Mucosa of rectum (tissue), 2 donors: Measurements from ENCODE around the gene RALGAPA1.

Experiments
- H3K27ac ChIP-seq, 2 donors: one replicate each; pipeline ENCODE4 v1.7.0; 2013; ENCODE audit warnings: inconsistent platforms in 2 of 2, low read depth in 2 of 2, low read length in 2 of 2
- H3K27me3 ChIP-seq, 2 donors: one replicate each; pipeline ENCODE4 v1.7.0; 2013; ENCODE audit warnings: low read length in 2 of 2; ENCODE audit not compliant: control insufficient read depth in 2 of 2, insufficient read depth in 2 of 2
- H3K36me3 ChIP-seq, 2 donors: one replicate each; pipeline ENCODE4 v1.7.0; 2013; ENCODE audit warnings: low read length in 2 of 2; ENCODE audit not compliant: control insufficient read depth in 2 of 2, insufficient read depth in 2 of 2
- H3K4me1 ChIP-seq, 2 donors: one replicate each; pipeline ENCODE4 v1.7.0; 2013; ENCODE audit warnings: low read length in 2 of 2, mild to moderate bottlenecking in 1 of 2; ENCODE audit not compliant: control insufficient read depth in 2 of 2, insufficient read depth in 2 of 2
- H3K4me3 ChIP-seq, 2 donors: one replicate each; pipeline ENCODE4 v1.7.0; 2013; ENCODE audit warnings: low read length in 2 of 2
- H3K9ac ChIP-seq, 2 donors: one replicate each; pipeline ENCODE4 v1.7.0; 2013; ENCODE audit warnings: low read length in 2 of 2, low read depth in 1 of 2, mild to moderate bottlenecking in 1 of 2
- H3K9me3 ChIP-seq, 2 donors: one replicate each; pipeline ENCODE4 v1.7.0; 2013; ENCODE audit warnings: low read length in 2 of 2; ENCODE audit not compliant: control insufficient read depth in 2 of 2
- donor health status: healthy.
- donor health status: Normal muscosa, but diverticular disease.

Gene RALGAPA1

DNA sequence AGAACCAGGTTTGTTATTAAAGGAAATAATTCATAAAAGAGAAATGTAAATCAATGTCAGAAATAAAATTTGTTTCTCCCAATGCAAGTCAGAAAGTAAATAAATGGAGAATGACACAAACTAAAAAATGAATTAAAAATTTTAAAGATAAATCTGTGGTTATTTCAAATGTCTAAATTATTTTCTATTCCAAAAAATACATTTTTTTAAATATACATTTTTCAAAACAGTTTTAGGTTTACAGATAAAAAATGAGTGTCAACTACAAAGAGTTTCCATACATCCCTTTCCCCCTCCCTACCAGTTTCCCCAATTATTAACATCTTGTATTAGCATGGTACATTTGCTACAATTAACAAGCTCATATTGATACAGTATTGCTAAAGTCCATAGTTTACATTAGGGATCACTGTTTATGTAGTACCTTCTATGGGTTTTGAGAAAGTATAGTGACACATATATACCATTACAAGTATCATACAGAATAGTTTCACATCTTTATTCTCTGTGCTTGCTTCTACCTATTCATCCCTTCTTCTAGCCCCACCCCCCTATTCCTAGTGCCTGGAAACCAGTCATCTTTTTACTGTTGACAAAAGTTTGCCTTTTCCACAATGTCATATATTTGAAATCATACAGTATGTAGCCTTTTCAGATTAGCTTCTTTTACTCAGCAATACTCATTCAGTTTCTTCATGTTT, 104.2 kb downstream of the RALGAPA1 start:
- H3K4me1 ChIP-seq, result no peaks in the 10 kb centered on the region
- no peak overlapping the region for H3K9ac ChIP-seq
- peaks cover 9 to 13% of the 10 kb centered on the region in 2 donors for H3K36me3 ChIP-seq
- H3K9me3 ChIP-seq, result no peaks in the 10 kb centered on the region
- no peaks in the 10 kb centered on the region for H3K27me3 ChIP-seq
- H3K4me3 ChIP-seq, result no peak overlapping the region
- no peak overlapping the region for H3K27ac ChIP-seq

- H3K4me3 ChIP-seq, result no peak overlapping the region
- no peak overlapping the region for H3K9ac ChIP-seq
- no peaks in the 10 kb centered on the region for H3K4me1 ChIP-seq
- no peak overlapping the region for H3K27ac ChIP-seq
- H3K9me3 ChIP-seq, result no peaks in the 10 kb centered on the region
- no peaks in the 10 kb centered on the region for H3K27me3 ChIP-seq
- peaks cover 5% of the 10 kb centered on the region in 2 donors for H3K36me3 ChIP-seq
Observed at GRCh38 chr14:35701531-35701930, 107.6 kb downstream of the RALGAPA1 start.

DNA sequence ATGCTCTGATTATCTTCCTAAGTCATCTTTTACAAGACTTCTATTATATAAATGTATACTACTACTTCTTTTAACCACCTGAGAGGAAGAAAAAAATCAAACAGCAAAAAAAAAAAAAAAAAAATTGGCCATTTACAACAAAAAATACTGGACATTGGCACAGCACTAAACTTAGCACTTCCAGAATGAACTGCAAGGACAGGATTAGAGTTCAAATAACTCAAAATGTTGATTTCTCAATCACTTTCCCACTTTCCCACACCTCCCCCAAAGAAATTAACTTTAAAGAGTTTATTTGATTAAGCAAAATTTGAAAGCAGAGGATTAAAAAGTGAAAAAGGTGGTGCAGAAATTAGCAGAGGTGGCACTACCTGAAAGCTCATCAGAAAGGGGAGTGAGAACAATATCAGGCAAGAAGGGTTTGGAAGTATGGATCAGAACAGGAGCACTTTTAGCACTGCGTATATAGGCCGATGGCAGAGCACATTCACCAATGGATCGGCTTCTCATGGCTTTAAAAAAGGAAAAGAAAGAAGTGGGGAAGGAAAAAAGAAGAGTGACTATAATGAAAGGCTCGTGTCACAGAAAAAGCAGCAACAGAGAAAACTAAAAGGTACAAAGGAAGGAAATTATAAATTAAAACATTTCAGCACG, 109.2 kb downstream of the RALGAPA1 start:
- Histone ChIP-seq H3K27me3 (no peaks in the 10 kb centered on the region), H3K36me3 (no peaks in the 10 kb centered on the region)

GRCh38 chr14:35696575-35696974, 112.5 kb downstream of the RALGAPA1 start:
- Histone ChIP-seq H3K4me1 (no peaks in the 10 kb centered on the region), H3K27ac (no peak overlapping the region), H3K36me3 (no peaks in the 10 kb centered on the region)

More for the DNA sequence above, 109.2 kb downstream of the RALGAPA1 start:
- Histone ChIP-seq H3K9me3 (no peaks in the 10 kb centered on the region), H3K9ac (no peak overlapping the region), H3K27ac (no peak overlapping the region), H3K4me3 (no peak overlapping the region), H3K4me1 (no peaks in the 10 kb centered on the region)

GRCh38 chr14:35696119-35696518, 113.0 kb downstream of the RALGAPA1 start:
- no peaks in the 10 kb centered on the region for H3K9me3 ChIP-seq
- no peaks in the 10 kb centered on the region for H3K27me3 ChIP-seq
- H3K4me1 ChIP-seq, result no peaks in the 10 kb centered on the region
- no peak overlapping the region for H3K9ac ChIP-seq
- no peaks in the 10 kb centered on the region for H3K36me3 ChIP-seq
- H3K27ac ChIP-seq, result no peak overlapping the region
- H3K4me3 ChIP-seq, result no peak overlapping the region

More at GRCh38 chr14:35696575-35696974, 112.5 kb downstream of the RALGAPA1 start:
- Histone ChIP-seq H3K27me3 (no peaks in the 10 kb centered on the region), H3K9me3 (no peaks in the 10 kb centered on the region), H3K4me3 (no peak overlapping the region), H3K9ac (no peak overlapping the region)

DNA sequence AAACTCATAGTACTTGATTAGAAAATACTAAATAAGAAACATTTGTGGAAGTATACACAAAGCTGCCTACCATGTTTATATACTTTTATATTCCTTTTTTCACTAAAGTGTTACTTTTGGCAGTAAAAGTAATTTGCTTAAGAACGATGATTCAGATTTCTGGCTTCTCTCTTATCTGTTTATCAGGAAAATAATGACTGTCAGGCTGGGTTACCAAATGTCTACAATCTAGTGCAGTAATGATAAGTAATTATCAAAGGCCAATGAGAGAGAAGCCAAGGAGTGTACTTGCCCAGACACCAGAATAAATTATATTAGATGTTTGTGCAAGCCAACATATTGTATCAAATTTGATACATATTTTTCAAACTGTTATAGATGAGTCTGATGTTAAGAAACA, 113.4 kb downstream of the RALGAPA1 start:
- Histone ChIP-seq H3K4me3 (no peak overlapping the region), H3K9me3 (no peaks in the 10 kb centered on the region), H3K36me3 (no peaks in the 10 kb centered on the region), H3K4me1 (no peaks in the 10 kb centered on the region), H3K27me3 (no peaks in the 10 kb centered on the region), H3K9ac (no peak overlapping the region), H3K27ac (no peak overlapping the region)

DNA sequence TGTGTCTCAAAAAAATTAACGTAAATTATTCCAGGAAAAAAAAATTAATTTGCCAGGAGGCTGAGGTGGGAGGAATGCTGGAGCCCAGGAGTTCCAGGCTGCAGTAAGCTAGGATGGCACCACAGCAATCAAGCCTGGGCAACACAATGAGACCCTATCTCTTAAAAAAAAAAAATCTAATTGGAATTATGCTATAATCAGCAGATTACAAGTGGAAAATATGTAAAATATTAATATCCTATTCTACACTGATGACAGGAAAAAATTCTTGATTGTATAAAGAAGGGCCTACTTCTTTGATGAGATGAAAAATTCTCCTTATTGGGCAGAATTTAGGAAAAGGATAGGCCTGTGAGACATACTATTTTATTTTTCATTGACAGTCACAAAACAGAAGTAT, 114.0 kb downstream of the RALGAPA1 start:
- Histone ChIP-seq H3K9me3 (no peaks in the 10 kb centered on the region), H3K27me3 (no peaks in the 10 kb centered on the region), H3K4me1 (no peaks in the 10 kb centered on the region), H3K9ac (no peak overlapping the region), H3K36me3 (peaks cover 0 to 1% of the 10 kb centered on the region in 2 donors), H3K4me3 (no peak overlapping the region), H3K27ac (no peak overlapping the region)

GRCh38 chr14:35689000-35689460, 120.1 kb downstream of the RALGAPA1 start:
- H3K27me3 ChIP-seq, result no peaks in the 10 kb centered on the region
- no peaks in the 10 kb centered on the region for H3K4me1 ChIP-seq
- H3K9me3 ChIP-seq, result no peaks in the 10 kb centered on the region
- H3K27ac ChIP-seq, result no peak overlapping the region
- no peak overlapping the region for H3K9ac ChIP-seq
- H3K36me3 ChIP-seq, result peaks cover 28 to 30% of the 10 kb centered on the region in 2 donors
- H3K4me3 ChIP-seq, result no peak overlapping the region

GRCh38 chr14:35688126-35688826, 120.8 kb downstream of the RALGAPA1 start:
- no peak overlapping the region for H3K4me3 ChIP-seq
- H3K9ac ChIP-seq, result no peak overlapping the region
- H3K27me3 ChIP-seq, result no peaks in the 10 kb centered on the region
- no peaks in the 10 kb centered on the region for H3K4me1 ChIP-seq
- H3K27ac ChIP-seq, result no peak overlapping the region
- no peaks in the 10 kb centered on the region for H3K9me3 ChIP-seq
- peaks cover 28 to 32% of the 10 kb centered on the region in 2 donors for H3K36me3 ChIP-seq

GRCh38 chr14:35687335-35687939, 121.7 kb downstream of the RALGAPA1 start:
- no peaks in the 10 kb centered on the region for H3K9me3 ChIP-seq
- H3K27me3 ChIP-seq, result no peaks in the 10 kb centered on the region
- H3K36me3 ChIP-seq, result peaks cover 34 to 40% of the 10 kb centered on the region in 2 donors
- no peak overlapping the region for H3K4me3 ChIP-seq
- no peak overlapping the region for H3K27ac ChIP-seq
- H3K4me1 ChIP-seq, result no peaks in the 10 kb centered on the region
- H3K9ac ChIP-seq, result no peak overlapping the region
